CD4-positive, alpha-beta T cell treated with Interleukin-17A for 1 hour (primary cell): ENCODE results near the gene GLYR1.
A peak's percentile ranks its signal among the peaks of the same experiment; 100 is the strongest.
"Not testable (repeated sequence)": the region's sequence is repeated elsewhere in the genome, so short reads cannot be mapped to it uniquely, and the experiment has no call there.

Experiments
- DNase-seq: peaks from one replicate; pipeline ENCODE4 v3.0.0-alpha.2; 2020

GLYR1 gene

GRCh38 chr16:4785758-4786433, 61.2 kb downstream of the GLYR1 start:
- no peak for DNase-seq

- not testable (repeated sequence) for DNase-seq
These were observed 62.6 kb downstream of the GLYR1 start for GRCh38 chr16:4784444-4784987.

GRCh38 chr16:4783951-4784336, 63.1 kb downstream of the GLYR1 start:
- no peak for DNase-seq

- DNase-seq = no peak
These were observed 63.7 kb downstream of the GLYR1 start for GRCh38 chr16:4783251-4783950.

- no peak for DNase-seq
These were observed 66.9 kb downstream of the GLYR1 start for GRCh38 chr16:4780235-4780634.

GRCh38 chr16:4778050-4778392, 69.1 kb downstream of the GLYR1 start:
- DNase-seq = no peak

GRCh38 chr16:4777339-4778049, 69.6 kb downstream of the GLYR1 start:
- no peak for DNase-seq

- no peak for DNase-seq
These were observed 70.9 kb downstream of the GLYR1 start for GRCh38 chr16:4776141-4776705.

GRCh38 chr16:4775005-4775404, 72.1 kb downstream of the GLYR1 start:
- no peak for DNase-seq

- no peak for DNase-seq
These were observed 74.7 kb downstream of the GLYR1 start for GRCh38 chr16:4772351-4772750.

- no peak for DNase-seq
These were observed 75.4 kb downstream of the GLYR1 start for GRCh38 chr16:4771646-4772045.

- DNase-seq = no peak
These were observed 77.8 kb downstream of the GLYR1 start for GRCh38 chr16:4769306-4769638.

GRCh38 chr16:4768549-4769305, 78.4 kb downstream of the GLYR1 start:
- peak; percentile 91 for DNase-seq

- peak; percentile 28 for DNase-seq
These were observed 79.1 kb downstream of the GLYR1 start for GRCh38 chr16:4767872-4768548.

- DNase-seq = peak; percentile 97
These were observed 80.0 kb downstream of the GLYR1 start, which contains the start of gene ZNF500 for GRCh38 chr16:4766875-4767628. ZNF500 (minus strand) TSS chr16:4767162; CDS start chr16:4765978, 1,184 bp downstream.

GRCh38 chr16:4765511-4766474, 81.3 kb downstream of the GLYR1 start:
- DNase-seq = no peak

GRCh38 chr16:4763791-4764190, 83.3 kb downstream of the GLYR1 start:
- DNase-seq = no peak

- DNase-seq = no peak
These were observed 84.9 kb downstream of the GLYR1 start for GRCh38 chr16:4762205-4762604.

GRCh38 chr16:4760221-4760910, 86.7 kb downstream of the GLYR1 start:
- DNase-seq = no peak
